ENCODE data around the gene GLYAT. TPM values are rescaled to one million over a fixed set of nuclear protein-coding genes. Genes with fewer than 3 reads are reported as not detected.

GLYAT gene
- total and polyA plus RNA-seq, 2 of the 8 experiments (the other 6 are each of a cell fraction or from before 2014, with no cell fraction given) = not detected

DNA sequence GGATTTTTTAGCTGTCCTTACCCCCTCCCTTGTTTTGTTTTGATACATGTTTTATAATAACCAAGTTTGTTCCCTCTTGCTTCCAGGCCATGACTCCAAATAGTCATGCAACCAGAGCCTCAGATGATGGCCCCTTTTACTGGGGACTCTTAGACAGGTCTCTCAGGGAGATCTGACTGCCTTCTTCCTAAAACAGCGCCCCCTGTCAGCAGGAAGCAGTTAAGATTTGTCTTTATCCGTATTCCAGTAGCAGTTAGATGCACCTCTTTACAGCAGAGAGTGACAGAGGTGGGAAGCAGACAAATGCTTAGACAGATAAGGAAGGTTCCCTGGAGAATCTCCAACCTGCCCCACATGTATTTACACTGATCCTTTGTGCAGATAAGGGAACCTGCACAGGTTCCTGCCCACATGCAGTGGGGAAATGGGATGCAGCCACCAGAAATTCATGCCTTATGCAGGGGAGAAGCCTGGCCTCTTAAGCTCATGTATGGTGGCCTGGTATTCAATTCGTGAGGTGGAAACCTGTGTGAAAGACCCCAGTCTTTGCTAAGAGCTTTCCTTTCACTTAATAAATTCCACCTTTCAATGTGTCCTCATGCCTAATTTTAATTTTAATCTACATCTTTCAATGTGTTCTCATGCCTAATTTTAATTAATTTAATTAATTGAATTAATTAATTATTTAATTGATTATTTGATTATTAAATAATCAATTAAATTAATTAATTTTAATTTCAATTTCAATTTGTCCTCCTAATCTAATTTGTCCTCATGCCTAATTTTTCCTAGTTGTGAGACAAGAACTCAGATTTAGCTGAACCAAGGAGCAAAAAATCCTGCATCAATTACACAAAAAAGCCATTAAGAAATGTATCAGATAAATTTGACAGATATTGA lies 11.5 kb upstream of the GLYAT start:
- Histone ChIP-seq H3K14ac (ENCODE audit: insufficient read length) (no peak overlapping the region), H4K91ac (replicated peaks; ENCODE audit: insufficient read length, low read length) (no peak overlapping the region), H3K23me2 (ENCODE audit: low read depth, low read length) (no peaks in the 10 kb centered on the region), H3K4me3 (ENCODE audit: extremely low read depth in 1 of 4, insufficient read depth in 2 of 4, low read depth in 3 of 4, low read length in 4 of 4) (no peak overlapping the region), H2BK12ac (ENCODE audit: low read depth, low read length) (no peak overlapping the region), H2AFZ (ENCODE audit: low read length) (no peak overlapping the region), H3K4me1 (replicated peaks in 1 of 4; ENCODE audit: control insufficient read depth in 3 of 4, insufficient read depth in 4 of 4, low read length in 3 of 4) (no peaks in the 10 kb centered on the region), H3K79me1 (ENCODE audit: low read depth, low read length) (no peaks in the 10 kb centered on the region), H4K20me1 (replicated peaks in 1 of 2; ENCODE audit: control insufficient read depth in 1 of 2, insufficient read depth in 2 of 2, low read length in 2 of 2) (no peaks in the 10 kb centered on the region), H2BK15ac (ENCODE audit: low read length) (no peak overlapping the region), H3K9ac (replicated peaks in 1 of 4; ENCODE audit: extremely low read depth in 1 of 4, low read depth in 3 of 4, low read length in 3 of 4) (no peak overlapping the region), H4K5ac (ENCODE audit: insufficient read length, low read depth, low read length) (no peak overlapping the region), H3K27ac (ENCODE audit: low read depth, low read length) (no peak overlapping the region), H3K79me2 (ENCODE audit: control insufficient read depth in 1 of 2, insufficient read depth in 2 of 2, low read length in 2 of 2) (no peaks in the 10 kb centered on the region), H3K4ac (replicated peaks; ENCODE audit: insufficient read length, low read depth, low read length) (no peak overlapping the region), H3K18ac (ENCODE audit: extremely low read depth, low read length) (no peak overlapping the region), H3K9me3 (ENCODE audit: insufficient read depth in 2 of 2, low read depth in 1 of 2, low read length in 1 of 2) (peaks cover 40 to 48% of the 10 kb centered on the region in 2 experiments), H2BK20ac (ENCODE audit: low read length) (no peak overlapping the region), H4K8ac (ENCODE audit: extremely low read depth, insufficient read depth, low read length) (no peak overlapping the region), H2BK120ac (replicated peaks; ENCODE audit: low read depth, low read length) (no peak overlapping the region), H3K23ac (ENCODE audit: insufficient read length) (no peak overlapping the region), H3K56ac (replicated peaks; ENCODE audit: insufficient read length, low read depth, low read length) (no peak overlapping the region), H3K27me3 (replicated peaks in 1 of 4; ENCODE audit: control insufficient read depth in 3 of 4, extremely low read depth in 1 of 4, insufficient read depth in 3 of 4, low read length in 3 of 4) (no peaks in the 10 kb centered on the region), H3K4me2 (ENCODE audit: insufficient read depth in 1 of 2, low read depth in 2 of 2, low read length in 2 of 2) (no peak overlapping the region), H2BK5ac (ENCODE audit: low read depth, low read length) (no peak overlapping the region), H2AK5ac (ENCODE audit: low read depth, low read length) (no peak overlapping the region), H3K36me3 (ENCODE audit: control insufficient read depth in 2 of 4, insufficient read depth in 4 of 4, low read length in 3 of 4) (no peaks in the 10 kb centered on the region)
- no peak for FAIRE-seq
- no peak for DNase-seq (ENCODE audit: low read depth in 1 of 2, low spot score in 2 of 2)
- ChIA-PET CTCF (ENCODE audit: partially characterized antibody) (interaction anchor here (0.7 kb wide), 1 partner anchor 37 kb away, joined by 3 read pairs; no protein-coding TSS in a partner anchor), POLR2A (ENCODE audit: partially characterized antibody) (no interaction called here)
- WGBS, 2 experiments (ENCODE audit: extremely low coverage in 1 of 2, insufficient coverage in 1 of 2, insufficient read length in 1 of 2, insufficient replicate concordance in 2 of 2, low coverage in 1 of 2, low lambda C conversion rate in 2 of 2, missing lambda C conversion rate in 1 of 2) = 51% methylated on average over 3 of the region's 3 CpGs; no CpG with 5 or more reads in 1 of the 2 experiments
- TF ChIP-seq RNF2 (IDR thresholded peaks at IDR 0.05; ENCODE audit: borderline replicate concordance, low read depth, low read length, missing control alignments, poor library complexity, severe bottlenecking) = no peak
- TF ChIP-seq, protein P1, sequence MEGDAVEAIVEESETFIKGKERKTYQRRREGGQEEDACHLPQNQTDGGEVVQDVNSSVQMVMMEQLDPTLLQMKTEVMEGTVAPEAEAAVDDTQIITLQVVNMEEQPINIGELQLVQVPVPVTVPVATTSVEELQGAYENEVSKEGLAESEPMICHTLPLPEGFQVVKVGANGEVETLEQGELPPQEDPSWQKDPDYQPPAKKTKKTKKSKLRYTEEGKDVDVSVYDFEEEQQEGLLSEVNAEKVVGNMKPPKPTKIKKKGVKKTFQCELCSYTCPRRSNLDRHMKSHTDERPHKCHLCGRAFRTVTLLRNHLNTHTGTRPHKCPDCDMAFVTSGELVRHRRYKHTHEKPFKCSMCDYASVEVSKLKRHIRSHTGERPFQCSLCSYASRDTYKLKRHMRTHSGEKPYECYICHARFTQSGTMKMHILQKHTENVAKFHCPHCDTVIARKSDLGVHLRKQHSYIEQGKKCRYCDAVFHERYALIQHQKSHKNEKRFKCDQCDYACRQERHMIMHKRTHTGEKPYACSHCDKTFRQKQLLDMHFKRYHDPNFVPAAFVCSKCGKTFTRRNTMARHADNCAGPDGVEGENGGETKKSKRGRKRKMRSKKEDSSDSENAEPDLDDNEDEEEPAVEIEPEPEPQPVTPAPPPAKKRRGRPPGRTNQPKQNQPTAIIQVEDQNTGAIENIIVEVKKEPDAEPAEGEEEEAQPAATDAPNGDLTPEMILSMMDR (IDR thresholded peaks at IDR 0.05; ENCODE audit: control extremely low read depth in 1 of 3, insufficient read depth in 1 of 3, low read depth in 1 of 3, low read length in 3 of 3) = peak in 2 of 3 experiments; percentile 9 to 28; a peak in 2 of 4 replicates

All from H1 (cell line).